Tibial artery (tissue), 4 donors: Measurements from ENCODE around the gene CFAP300.

ENCODE experiments used
- DNase-seq, 2 donors: peaks; one replicate each; pipeline ENCODE4 v3.0.0-alpha.2; 2019
- H3K27ac ChIP-seq, 2 donors: fragments of 200-600 bp; sonication (generic) in 1 of 2; 1 replicate in 1 of 2; 2 replicates in 1 of 2; pipeline ENCODE4 v1.5.1; 2018 to 2019; ENCODE audit warnings: mild to moderate bottlenecking in 1 of 2
- H3K27me3 ChIP-seq, 2 donors: fragments of 200-600 bp; sonication (generic) in 1 of 2; one replicate each; pipeline versions ENCODE4 v1.5.1 to v1.6.0; 2016 to 2019
- H3K36me3 ChIP-seq, 3 donors: fragments of 200-600 bp; sonication (generic) in 2 of 3; one replicate each; pipeline ENCODE4 v1.5.1; 2016 to 2019; ENCODE audit warnings: mild to moderate bottlenecking in 2 of 3
- H3K4me1 ChIP-seq, 4 donors: fragments of 200-600 bp; sonication (generic) in 2 of 4; 1 replicate in 3 of 4; 2 replicates in 1 of 4; pipeline ENCODE4 v1.5.1; 2016 to 2019
- H3K4me3 ChIP-seq, 2 donors: fragments of 200-600 bp; sonication (generic) in 1 of 2; 1 replicate in 1 of 2; 2 replicates in 1 of 2; pipeline ENCODE4 v1.5.1; 2018 to 2019; ENCODE audit warnings: mild to moderate bottlenecking in 2 of 2
- H3K9me3 ChIP-seq, 3 donors: fragments of 200-600 bp; sonication (generic) in 1 of 3; one replicate each; pipeline ENCODE4 v1.5.1; 2016 to 2019
- intact Hi-C: fragments of 100-400 bp; cut with DNase I; formaldehyde crosslinking; loops from one replicate; pipeline ENCODE4 v1.15.0; 2023; ENCODE audit warnings: low total_unique reads
- TF ChIP-seq, protein P1 (sequence below), 2 experiments: fragments of 200-600 bp in 1 of 2; fragments of 450-650 bp in 1 of 2; IDR thresholded peaks; one replicate each; pipeline ENCODE4 v1.5.1; 2017 to 2019; ENCODE audit warnings: antibody characterized with exemption in 2 of 2, mild to moderate bottlenecking in 1 of 2, moderate library complexity in 1 of 2

Gene CFAP300

GRCh38 chr11:102073253-102073652 is 26.0 kb downstream of the CFAP300 start:
- intact Hi-C loops = no loop called here
- no peaks in the 10 kb centered on the region for H3K27me3 ChIP-seq
- no peaks in the 10 kb centered on the region for H3K4me1 ChIP-seq
- H3K4me3 ChIP-seq = no peak overlapping the region
- DNase-seq = no peak
- TF ChIP-seq, protein P1, sequence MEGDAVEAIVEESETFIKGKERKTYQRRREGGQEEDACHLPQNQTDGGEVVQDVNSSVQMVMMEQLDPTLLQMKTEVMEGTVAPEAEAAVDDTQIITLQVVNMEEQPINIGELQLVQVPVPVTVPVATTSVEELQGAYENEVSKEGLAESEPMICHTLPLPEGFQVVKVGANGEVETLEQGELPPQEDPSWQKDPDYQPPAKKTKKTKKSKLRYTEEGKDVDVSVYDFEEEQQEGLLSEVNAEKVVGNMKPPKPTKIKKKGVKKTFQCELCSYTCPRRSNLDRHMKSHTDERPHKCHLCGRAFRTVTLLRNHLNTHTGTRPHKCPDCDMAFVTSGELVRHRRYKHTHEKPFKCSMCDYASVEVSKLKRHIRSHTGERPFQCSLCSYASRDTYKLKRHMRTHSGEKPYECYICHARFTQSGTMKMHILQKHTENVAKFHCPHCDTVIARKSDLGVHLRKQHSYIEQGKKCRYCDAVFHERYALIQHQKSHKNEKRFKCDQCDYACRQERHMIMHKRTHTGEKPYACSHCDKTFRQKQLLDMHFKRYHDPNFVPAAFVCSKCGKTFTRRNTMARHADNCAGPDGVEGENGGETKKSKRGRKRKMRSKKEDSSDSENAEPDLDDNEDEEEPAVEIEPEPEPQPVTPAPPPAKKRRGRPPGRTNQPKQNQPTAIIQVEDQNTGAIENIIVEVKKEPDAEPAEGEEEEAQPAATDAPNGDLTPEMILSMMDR (IDR thresholded peaks at IDR 0.05) = no peak
- peaks cover 0 to 6% (median 0%) of the 10 kb centered on the region in 3 donors for H3K36me3 ChIP-seq
- peaks cover 6 to 22% (median 10%) of the 10 kb centered on the region in 3 donors for H3K9me3 ChIP-seq
- H3K27ac ChIP-seq = no peak overlapping the region

GRCh38 chr11:102079625-102080024 is 32.4 kb downstream of the CFAP300 start:
- no peak for DNase-seq
- Histone ChIP-seq H3K4me1 (no peaks in the 10 kb centered on the region), H3K36me3 (no peaks in the 10 kb centered on the region), H3K27ac (no peak overlapping the region), H3K4me3 (no peak overlapping the region), H3K9me3 (no peaks in the 10 kb centered on the region), H3K27me3 (no peaks in the 10 kb centered on the region)
- intact Hi-C loops = no loop called here
- TF ChIP-seq, protein P1 (IDR thresholded peaks at IDR 0.05) = no peak

GRCh38 chr11:102081313-102081712 is 34.1 kb downstream of the CFAP300 start:
- Histone ChIP-seq H3K4me1 (no peaks in the 10 kb centered on the region), H3K4me3 (no peak overlapping the region), H3K27me3 (no peaks in the 10 kb centered on the region), H3K9me3 (no peaks in the 10 kb centered on the region), H3K27ac (no peak overlapping the region), H3K36me3 (no peaks in the 10 kb centered on the region)
- no peak for DNase-seq
- intact Hi-C loops = no loop called here
- TF ChIP-seq, protein P1 (IDR thresholded peaks at IDR 0.05) = no peak

DNA sequence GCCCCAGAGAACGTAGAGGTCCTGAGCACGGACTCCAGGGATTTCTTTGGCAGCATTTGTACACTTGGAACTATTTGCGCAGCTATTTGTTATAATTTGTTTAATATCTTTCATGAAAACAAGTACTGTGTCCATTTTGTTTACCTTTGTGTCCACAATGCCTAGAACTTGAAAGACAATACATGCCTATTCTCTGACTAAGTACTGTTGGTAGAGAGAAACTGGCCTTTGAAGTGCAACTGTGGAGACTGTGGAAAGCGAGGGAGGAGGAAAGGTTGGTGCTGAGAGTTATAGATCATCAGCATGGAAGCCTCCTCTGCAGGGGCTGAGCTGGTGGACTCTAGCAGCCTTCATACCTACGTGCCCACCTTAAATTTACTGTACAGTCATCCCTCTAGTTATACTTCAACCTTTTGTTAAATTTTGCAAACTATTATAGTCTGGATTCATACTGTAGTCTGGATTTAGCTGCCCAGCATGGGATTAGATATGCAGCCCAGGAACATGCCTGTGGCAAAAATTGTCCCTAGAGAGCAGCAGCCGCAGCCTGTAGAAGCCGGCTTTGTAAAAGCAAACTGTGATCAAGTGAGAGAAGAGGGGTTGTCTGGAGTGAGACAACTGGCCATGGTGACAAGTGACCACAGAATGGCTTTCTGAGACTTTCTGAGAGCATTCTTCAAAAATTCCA is 38.8 kb downstream of the CFAP300 start:
- TF ChIP-seq, protein P1 (IDR thresholded peaks at IDR 0.05) = no peak
- Histone ChIP-seq H3K27ac (no peak overlapping the region), H3K4me1 (no peaks in the 10 kb centered on the region), H3K4me3 (no peak overlapping the region), H3K9me3 (no peaks in the 10 kb centered on the region), H3K27me3 (no peaks in the 10 kb centered on the region), H3K36me3 (no peaks in the 10 kb centered on the region)
- intact Hi-C loops = no loop called here
- DNase-seq = no peak

DNA sequence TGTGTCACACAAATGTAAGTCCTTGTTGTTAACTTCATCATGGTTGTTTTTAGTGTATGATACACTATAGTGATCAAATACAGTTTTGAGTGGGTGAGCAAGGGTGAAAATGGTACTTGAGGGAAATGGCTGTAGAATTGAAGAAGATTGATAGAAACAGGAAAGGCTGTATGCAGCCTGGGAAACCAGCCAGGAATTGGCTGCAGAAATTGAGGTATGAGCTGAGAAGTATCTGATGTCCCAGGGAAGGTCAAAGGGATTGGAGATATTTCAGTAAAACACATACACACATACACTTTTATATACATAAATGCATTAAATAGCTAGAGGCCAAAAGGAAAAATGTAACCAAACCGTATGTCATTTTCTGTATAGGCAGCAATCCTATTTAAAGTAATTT is 49.9 kb downstream of the CFAP300 start:
- no peaks in the 10 kb centered on the region for H3K4me1 ChIP-seq
- no peak for DNase-seq
- H3K36me3 ChIP-seq = no peaks in the 10 kb centered on the region
- H3K4me3 ChIP-seq = no peak overlapping the region
- no peaks in the 10 kb centered on the region for H3K27me3 ChIP-seq
- intact Hi-C loops = no loop called here
- TF ChIP-seq, protein P1 (IDR thresholded peaks at IDR 0.05) = no peak
- no peaks in the 10 kb centered on the region for H3K9me3 ChIP-seq
- H3K27ac ChIP-seq = no peak overlapping the region
